Activated CD4-positive, alpha-beta T cell treated with anti-CD3 and anti-CD28 coated beads, Interleukin-2, amount 50 U/mL, for 24 hours (primary cell): Measurements from ENCODE around the gene PACSIN1.
A peak's percentile ranks its signal among the peaks of the same experiment; 100 is the strongest.
"Not testable (repeated sequence)": the region's sequence is repeated elsewhere in the genome, so short reads cannot be mapped to it uniquely, and the experiment has no call there.

ENCODE experiments used
- DNase-seq, 2 donors: peaks; one replicate each; pipeline ENCODE4 v3.0.0-alpha.2; 2020; ENCODE audit warnings: low read depth in 1 of 2, low spot score in 1 of 2

The PACSIN1 gene

GRCh38 chr6:34457742-34458735, 7.8 kb upstream of the PACSIN1 start:
- no peak for DNase-seq

- DNase-seq, result peak in 1 of 2 donors; percentile 39
Measured at GRCh38 chr6:34459899-34460593, 5.8 kb upstream of the PACSIN1 start.

DNA sequence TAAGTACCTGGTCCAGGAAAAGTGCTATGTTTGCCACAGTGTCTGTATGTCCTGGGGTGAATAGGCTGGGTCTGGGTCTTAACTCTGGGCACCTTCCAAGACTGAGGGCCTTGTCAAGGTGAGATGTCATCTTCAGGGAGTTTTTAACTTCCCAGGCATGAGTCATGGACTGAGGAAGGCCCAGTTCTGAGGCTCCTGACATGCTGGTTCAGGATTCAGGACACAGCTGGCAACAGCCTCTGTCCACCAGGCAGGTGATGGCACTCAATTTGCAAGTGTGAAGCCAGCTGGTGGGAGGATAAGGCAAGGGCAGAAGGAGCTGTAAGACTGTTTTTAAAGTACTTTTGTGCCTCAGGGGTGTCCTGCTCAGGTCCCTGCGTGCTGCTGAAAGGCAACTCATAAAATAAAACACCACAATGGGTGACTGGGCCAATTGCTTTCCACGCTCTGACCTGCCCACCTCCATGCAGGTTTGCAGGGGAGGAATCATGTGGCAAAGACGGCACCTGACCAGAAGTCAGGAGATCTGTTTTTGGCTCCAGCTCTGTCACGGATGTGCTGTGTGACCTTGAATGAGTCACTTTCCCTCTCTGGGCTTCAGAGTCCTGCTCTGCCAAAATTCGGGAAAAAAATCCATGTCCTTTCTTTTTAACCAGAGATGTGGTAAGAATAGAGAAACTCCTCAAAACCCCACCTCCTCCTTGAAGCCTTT, 4.9 kb upstream of the PACSIN1 start:
- DNase-seq, result no peak

GRCh38 chr6:34462010-34462409, 3.9 kb upstream of the PACSIN1 start:
- DNase-seq, result no peak

GRCh38 chr6:34462551-34462971, 3.3 kb upstream of the PACSIN1 start:
- DNase-seq, result no peak

GRCh38 chr6:34463299-34463698, 2.6 kb upstream of the PACSIN1 start:
- DNase-seq, result no peak

DNA sequence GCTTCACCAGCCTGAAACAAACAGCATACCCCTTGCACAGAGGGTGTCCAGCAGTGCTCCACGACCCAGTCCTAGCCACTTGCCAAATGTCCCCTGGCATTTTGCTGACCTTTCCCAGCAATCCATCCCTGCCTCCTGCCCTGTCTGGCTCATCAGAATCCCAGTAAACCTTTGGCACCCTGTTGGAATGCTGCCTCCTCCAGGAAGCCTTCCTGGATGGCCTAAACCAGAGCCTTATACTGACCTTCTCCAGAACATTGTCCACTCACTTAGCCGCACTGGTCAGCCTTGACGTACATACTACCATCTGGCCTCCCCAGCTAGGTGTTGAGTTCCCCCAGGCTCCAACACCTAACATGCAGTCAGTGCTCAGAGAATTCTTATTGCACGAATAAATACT, 2.0 kb upstream of the PACSIN1 start:
- no peak for DNase-seq

DNA sequence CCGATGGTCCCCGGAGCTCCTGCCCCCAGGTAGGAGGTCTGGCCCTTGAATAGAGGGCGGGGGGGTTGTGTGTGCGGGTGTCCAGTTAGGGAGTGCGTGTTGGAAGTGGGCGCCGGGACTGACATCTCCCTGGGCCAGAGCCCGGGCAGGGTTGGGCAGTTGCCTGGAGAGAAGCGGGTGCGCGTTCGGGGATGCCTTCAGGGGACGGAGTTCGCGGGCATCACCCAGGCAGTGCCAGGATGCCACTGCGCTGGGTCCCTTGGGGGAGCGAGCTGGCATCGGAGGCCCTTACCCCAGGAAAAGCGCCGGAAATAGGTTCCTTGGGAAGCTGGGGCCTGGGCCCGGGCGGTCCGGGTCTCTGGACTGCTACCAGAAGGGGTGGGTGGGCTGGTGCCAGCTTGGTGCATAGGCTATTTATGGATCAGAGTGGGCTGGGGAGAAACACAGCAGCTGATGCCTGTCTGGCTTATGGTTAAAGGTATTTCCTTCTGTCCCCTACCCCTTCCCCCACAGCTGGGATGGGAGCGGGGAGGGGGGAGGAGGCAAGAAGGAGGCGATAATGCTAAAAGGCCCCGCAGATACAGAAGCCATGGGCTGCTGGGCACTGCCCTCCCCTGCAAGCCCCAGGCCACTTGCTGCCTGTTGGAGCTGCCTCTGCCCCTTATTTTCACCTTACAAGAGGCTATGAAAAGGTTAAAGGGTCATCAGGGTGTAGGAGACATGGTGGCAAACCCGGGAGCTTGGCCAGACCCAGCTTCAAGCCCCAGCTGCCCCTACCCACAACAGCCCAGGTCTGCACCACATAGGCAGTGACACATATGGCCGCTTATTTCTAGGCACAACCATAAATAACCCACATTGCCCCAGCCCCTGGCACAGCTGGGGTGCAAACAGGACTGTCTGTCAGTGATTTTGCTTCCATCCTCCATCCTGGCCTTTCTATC, 638 bp downstream of the PACSIN1 start:
- DNase-seq, result no peak

DNA sequence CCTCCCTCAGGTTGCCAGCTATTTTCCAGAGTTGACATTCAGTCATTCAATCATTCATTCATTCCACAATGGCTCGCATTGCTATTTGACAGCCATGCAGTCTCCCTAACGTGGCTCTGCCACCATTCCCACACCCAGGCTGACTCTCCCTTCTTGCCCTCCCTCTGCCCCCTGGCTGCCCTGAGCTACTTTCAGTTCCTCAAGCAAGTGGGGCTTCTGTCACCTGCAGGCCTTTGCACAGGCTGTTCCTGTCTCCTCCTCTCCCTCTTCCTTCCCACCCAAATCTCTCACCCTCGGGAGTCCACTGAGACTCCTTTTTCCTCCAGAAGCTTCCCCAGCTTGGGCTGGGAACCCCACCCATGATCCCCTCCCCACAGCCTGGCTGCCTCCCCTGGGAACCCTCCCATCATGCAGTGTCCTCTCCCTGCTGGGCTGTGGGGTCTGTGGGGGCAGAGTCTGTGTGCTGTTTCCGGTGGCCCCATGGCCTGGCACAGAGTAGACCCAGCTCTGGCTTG, 2.6 kb downstream of the PACSIN1 start:
- no peak for DNase-seq

DNA sequence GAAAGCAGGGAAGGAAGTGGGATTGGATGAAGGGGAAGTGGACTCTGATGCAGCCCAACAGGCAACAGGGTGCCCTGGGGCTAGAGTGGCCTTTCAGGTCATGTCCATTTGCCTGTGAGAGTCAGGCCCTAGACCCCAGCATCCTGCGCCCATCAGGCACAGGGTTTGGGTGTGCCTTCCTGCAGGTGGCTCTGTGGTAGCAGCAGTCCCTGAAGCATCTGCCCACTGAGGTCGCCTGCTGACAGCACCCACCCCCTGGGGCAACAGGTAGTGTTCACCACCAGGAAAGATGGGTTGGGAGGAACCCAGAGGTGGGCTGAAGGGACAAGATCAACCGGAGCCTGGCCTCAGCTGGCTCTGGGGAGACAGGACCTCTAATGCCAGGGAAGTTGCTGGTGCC, 3.6 kb downstream of the PACSIN1 start:
- no peak for DNase-seq

DNA sequence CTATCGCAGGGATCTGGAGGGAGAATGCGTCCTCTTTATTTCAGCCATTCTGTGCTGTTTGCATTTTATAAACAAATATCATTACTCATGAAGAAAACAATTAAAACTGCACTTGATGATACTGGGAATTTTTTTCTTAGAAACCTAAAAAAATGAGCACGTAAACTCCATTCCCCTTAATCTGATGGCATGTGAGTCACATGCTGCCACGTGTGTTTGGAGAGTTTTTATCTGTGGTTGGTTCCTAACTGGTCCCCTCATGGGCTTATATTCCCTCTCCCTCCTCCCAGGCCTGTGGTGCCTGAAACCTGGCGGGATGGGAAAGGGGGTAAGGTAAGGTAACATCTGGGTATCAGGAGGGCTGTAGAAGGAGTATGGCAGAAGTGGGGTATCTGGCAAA, 6.5 kb downstream of the PACSIN1 start:
- no peak for DNase-seq

GRCh38 chr6:34473967-34474366, 8.1 kb downstream of the PACSIN1 start:
- no peak for DNase-seq

DNA sequence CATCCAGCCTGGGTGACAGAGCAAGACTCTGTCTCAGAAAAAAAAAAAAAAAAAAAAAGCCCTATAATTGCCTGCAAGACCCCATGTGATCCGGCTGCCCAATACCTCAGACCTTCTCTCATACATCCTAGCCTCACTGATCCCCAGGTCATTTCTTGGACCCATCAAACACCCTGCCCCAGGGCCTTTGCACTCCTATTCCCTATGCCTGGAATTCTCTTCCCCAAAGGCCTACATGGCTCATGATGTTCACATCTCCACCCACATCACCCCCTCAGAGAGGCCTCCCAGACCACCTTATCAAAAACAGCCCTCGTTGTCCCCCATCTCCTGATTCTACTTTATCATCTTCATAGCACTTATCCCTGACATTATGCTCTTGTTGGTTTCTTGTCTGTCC, 8.9 kb downstream of the PACSIN1 start:
- DNase-seq, result no peak

GRCh38 chr6:34475238-34475682, 9.4 kb downstream of the PACSIN1 start:
- DNase-seq, result no peak

GRCh38 chr6:34475767-34476328, 10.0 kb downstream of the PACSIN1 start:
- no peak for DNase-seq

DNA sequence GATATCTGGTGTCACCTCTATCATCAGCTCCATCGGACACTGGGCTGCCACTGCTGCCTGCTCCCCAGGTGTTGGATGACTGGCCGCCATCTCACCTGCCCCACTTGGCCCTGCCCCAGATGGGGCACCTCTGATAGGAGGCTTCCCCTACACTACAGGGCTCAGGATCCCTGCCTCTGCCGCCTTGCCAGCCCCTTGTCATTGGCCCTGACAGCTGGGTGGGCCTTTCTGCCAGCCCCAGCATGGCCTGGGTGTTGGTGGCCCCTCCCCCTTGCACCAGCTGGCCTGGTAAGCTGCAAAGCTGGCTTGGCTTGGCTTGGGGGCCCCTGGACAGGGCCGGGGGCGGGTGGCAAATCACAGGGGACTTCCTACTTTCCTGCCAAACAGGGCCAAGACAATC, 10.6 kb downstream of the PACSIN1 start:
- no peak for DNase-seq

DNA sequence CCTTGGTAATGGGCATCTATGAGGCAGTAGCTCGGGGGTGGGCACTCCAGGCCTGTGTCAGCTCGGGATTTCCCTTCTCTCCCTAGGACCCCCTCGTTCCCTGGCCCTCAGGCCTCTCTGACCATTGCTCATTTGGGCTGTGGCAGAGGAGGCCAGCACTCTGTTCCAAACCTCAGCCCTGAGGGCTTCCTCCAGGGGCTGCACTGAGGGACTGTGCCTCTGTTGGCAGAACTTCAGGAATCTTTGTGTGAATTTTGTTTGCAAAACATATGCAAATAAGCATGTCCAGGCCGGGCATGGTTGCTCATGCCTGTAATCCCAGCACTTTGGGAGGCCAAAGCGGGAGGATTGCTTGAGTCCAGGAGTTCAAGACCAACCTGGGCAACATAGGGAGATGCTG, 11.0 kb downstream of the PACSIN1 start:
- DNase-seq, result no peak

DNA sequence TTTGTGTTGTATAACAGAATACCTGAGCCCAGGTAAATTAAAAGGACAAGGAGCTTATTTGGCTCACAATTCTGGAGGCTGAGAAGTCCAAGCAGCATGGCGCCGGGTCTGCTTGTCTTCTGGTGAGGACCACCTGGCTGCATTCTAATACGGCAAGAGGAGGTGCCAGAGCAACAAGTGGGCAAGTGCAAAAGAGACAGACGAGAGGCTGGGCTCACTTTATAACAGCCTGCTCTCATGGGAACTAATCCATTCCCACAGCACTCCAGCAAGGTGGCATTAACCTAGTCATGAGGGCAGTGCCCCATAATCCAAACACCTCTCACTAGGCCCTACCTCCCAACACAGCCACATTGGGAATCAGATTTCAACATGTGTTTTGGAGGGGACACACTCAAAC, 12.9 kb downstream of the PACSIN1 start:
- DNase-seq, result no peak

- DNase-seq, result not testable (repeated sequence)
Measured at GRCh38 chr6:34483781-34484180, 17.9 kb downstream of the PACSIN1 start.

GRCh38 chr6:34484391-34484790, 18.5 kb downstream of the PACSIN1 start:
- no peak for DNase-seq
